Natural killer cell (primary cell): ENCODE measurements around the gene SLC32A1. TPM values are rescaled to one million over a fixed set of nuclear protein-coding genes. Genes with fewer than 3 reads are reported as not detected.

ENCODE experiments used
- ATAC-seq, 3 donors: fragments of 150-1000 bp in 2 of 3; fragments of 200-7000 bp in 1 of 3; cut with Tn5 transposase; 1 replicate in 1 of 3; 2 replicates in 2 of 3; pipeline ENCODE4 v1.10.0; 2021; ENCODE audit warnings: mild to moderate bottlenecking in 2 of 3, moderate library complexity in 2 of 3
- DNase-seq, 2 donors: peaks; one replicate each; pipeline versions ENCODE4 v3.0.0 to v3.0.0-alpha.2; 2013 to 2021; ENCODE audit warnings: mixed read lengths in 1 of 2
- H3K27ac ChIP-seq: one replicate; pipeline ENCODE4 v1.5.1; 2013; ENCODE audit warnings: mild to moderate bottlenecking, low read length
- H3K27me3 ChIP-seq: one replicate; pipeline ENCODE4 v1.6.1; 2013; ENCODE audit warnings: low read length; ENCODE audit not compliant: control insufficient read depth, insufficient read depth
- H3K36me3 ChIP-seq: one replicate; pipeline ENCODE4 v1.6.1; 2013; ENCODE audit warnings: low read length; ENCODE audit not compliant: control insufficient read depth, insufficient read depth
- H3K4me1 ChIP-seq: one replicate; pipeline ENCODE4 v1.6.1; 2013; ENCODE audit warnings: low read length; ENCODE audit not compliant: control insufficient read depth, insufficient read depth
- H3K4me3 ChIP-seq: one replicate; pipeline ENCODE4 v1.5.1; 2013; ENCODE audit warnings: low read length
- H3K9me3 ChIP-seq: one replicate; pipeline ENCODE4 v1.6.1; 2013; ENCODE audit warnings: low read length; ENCODE audit not compliant: control insufficient read depth, insufficient read depth
- H3K27ac Mint-ChIP-seq, 2 donors: one replicate each; pipeline ENCODE4 v1.8.0; 2022; ENCODE audit warnings: mild to moderate bottlenecking in 2 of 2, mixed read lengths in 2 of 2, moderate library complexity in 1 of 2
- H3K27me3 Mint-ChIP-seq, 2 donors: one replicate each; pipeline ENCODE4 v1.8.0; 2022; ENCODE audit warnings: low read depth in 2 of 2, mixed read lengths in 2 of 2
- H3K36me3 Mint-ChIP-seq: one replicate; pipeline ENCODE4 v1.8.0; 2022; ENCODE audit warnings: mixed read lengths
- H3K4me1 Mint-ChIP-seq, 2 donors: one replicate each; pipeline ENCODE4 v1.8.0; 2022; ENCODE audit warnings: mixed read lengths in 2 of 2
- H3K4me3 Mint-ChIP-seq: one replicate; pipeline ENCODE4 v1.8.0; 2022; ENCODE audit warnings: mild to moderate bottlenecking, moderate library complexity, mixed read lengths
- H3K9me3 Mint-ChIP-seq, 2 donors: one replicate each; pipeline ENCODE4 v1.8.0; 2022; ENCODE audit warnings: mixed read lengths in 2 of 2
- WGBS: methylation state at CpG from one replicate; pipeline ENCODE4 v1.1.7; 2013; ENCODE audit warnings: missing lambda C conversion rate; ENCODE audit not compliant: insufficient coverage; 5-methylcytosine and 5-hydroxymethylcytosine counted together
- intact Hi-C: fragments of 100-400 bp; cut with micrococcal nuclease; formaldehyde crosslinking; loops from one replicate; pipeline ENCODE4 v1.14.2; 2022
- total RNA-seq, 4 donors: library from RNA; stranded (reverse); fragments of 120-200 nt in 1 of 4; gene quantifications; one replicate each; pipeline versions ENCODE4 v1.2.3 to v1.2.4, GENCODE V29; 2013 to 2022
- TF ChIP-seq, protein P1 (sequence below): fragments of 200-600 bp; IDR thresholded peaks from one replicate; pipeline ENCODE4 v1.8.0; 2022; ENCODE audit warnings: antibody characterized with exemption

Gene SLC32A1
- total RNA-seq, 3 donors from 2014 or later (not counting 1 experiment from before 2014, with no cell fraction given), result not detected

GRCh38 chr20:38706509-38706908, 17.8 kb upstream of the SLC32A1 start:
- WGBS, result 34% methylated on average over 7 of the region's 7 CpGs
- Mint-ChIP-seq H3K27ac (no peak overlapping the region), H3K4me1 (no peaks in the 10 kb centered on the region), H3K27me3 (peaks cover 11 to 20% of the 10 kb centered on the region in 2 donors), H3K4me3 (no peak overlapping the region), H3K36me3 (no peaks in the 10 kb centered on the region), H3K9me3 (no peaks in the 10 kb centered on the region)
- ATAC-seq, result no peak
- DNase-seq, result no peak
- Histone ChIP-seq H3K4me3 (no peak overlapping the region), H3K27ac (no peak overlapping the region), H3K4me1 (no peaks in the 10 kb centered on the region), H3K27me3 (peaks cover 12% of the 10 kb centered on the region), H3K9me3 (no peaks in the 10 kb centered on the region), H3K36me3 (no peaks in the 10 kb centered on the region)
- intact Hi-C loops, result no loop called here
- TF ChIP-seq, protein P1, sequence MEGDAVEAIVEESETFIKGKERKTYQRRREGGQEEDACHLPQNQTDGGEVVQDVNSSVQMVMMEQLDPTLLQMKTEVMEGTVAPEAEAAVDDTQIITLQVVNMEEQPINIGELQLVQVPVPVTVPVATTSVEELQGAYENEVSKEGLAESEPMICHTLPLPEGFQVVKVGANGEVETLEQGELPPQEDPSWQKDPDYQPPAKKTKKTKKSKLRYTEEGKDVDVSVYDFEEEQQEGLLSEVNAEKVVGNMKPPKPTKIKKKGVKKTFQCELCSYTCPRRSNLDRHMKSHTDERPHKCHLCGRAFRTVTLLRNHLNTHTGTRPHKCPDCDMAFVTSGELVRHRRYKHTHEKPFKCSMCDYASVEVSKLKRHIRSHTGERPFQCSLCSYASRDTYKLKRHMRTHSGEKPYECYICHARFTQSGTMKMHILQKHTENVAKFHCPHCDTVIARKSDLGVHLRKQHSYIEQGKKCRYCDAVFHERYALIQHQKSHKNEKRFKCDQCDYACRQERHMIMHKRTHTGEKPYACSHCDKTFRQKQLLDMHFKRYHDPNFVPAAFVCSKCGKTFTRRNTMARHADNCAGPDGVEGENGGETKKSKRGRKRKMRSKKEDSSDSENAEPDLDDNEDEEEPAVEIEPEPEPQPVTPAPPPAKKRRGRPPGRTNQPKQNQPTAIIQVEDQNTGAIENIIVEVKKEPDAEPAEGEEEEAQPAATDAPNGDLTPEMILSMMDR, result no peak

GRCh38 chr20:38714308-38714707, 10.0 kb upstream of the SLC32A1 start:
- Histone ChIP-seq H3K27me3 (peaks cover 4% of the 10 kb centered on the region), H3K4me1 (no peaks in the 10 kb centered on the region), H3K36me3 (no peaks in the 10 kb centered on the region), H3K9me3 (no peaks in the 10 kb centered on the region), H3K27ac (no peak overlapping the region), H3K4me3 (no peak overlapping the region)
- 29% methylated on average over 6 of the region's 6 CpGs for WGBS
- TF ChIP-seq, protein P1, result no peak
- Mint-ChIP-seq H3K4me1 (no peaks in the 10 kb centered on the region), H3K27ac (no peak overlapping the region), H3K27me3 (peaks cover 33 to 43% of the 10 kb centered on the region in 2 donors), H3K4me3 (no peak overlapping the region), H3K9me3 (no peaks in the 10 kb centered on the region), H3K36me3 (no peaks in the 10 kb centered on the region)
- ATAC-seq, result no peak
- no peak for DNase-seq
- intact Hi-C loops, result no loop called here

DNA sequence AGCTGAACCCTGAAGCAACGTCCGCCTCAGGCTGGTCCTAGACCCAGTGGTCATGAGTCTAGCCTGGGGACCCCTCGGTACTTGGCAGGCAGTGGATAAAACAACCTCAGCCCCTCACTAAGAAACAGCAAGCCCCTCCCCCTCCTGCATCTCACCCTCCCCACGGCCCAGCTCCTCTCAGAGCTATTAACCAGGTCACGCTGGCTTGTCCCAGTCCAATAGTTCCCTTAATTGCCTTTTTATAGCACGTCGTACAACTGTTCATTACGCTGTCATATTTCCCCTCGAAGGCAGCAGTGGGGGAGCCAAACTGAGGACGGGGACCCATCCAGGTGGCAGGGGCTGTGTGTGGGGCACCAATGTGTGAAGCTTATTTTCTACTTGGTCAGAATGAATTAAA, 8.6 kb upstream of the SLC32A1 start:
- Mint-ChIP-seq H3K4me1 (no peaks in the 10 kb centered on the region), H3K36me3 (no peaks in the 10 kb centered on the region), H3K9me3 (no peaks in the 10 kb centered on the region), H3K4me3 (no peak overlapping the region), H3K27me3 (peaks cover 38 to 50% of the 10 kb centered on the region in 2 donors), H3K27ac (no peak overlapping the region)
- H3K4me3 ChIP-seq, result no peak overlapping the region
- 43% methylated on average over 10 of the region's 10 CpGs for WGBS
- H3K9me3 ChIP-seq, result no peaks in the 10 kb centered on the region
- no peak for ATAC-seq
- no peaks in the 10 kb centered on the region for H3K4me1 ChIP-seq
- H3K36me3 ChIP-seq, result no peaks in the 10 kb centered on the region
- H3K27ac ChIP-seq, result no peak overlapping the region
- TF ChIP-seq, protein P1, result no peak
- peaks cover 4% of the 10 kb centered on the region for H3K27me3 ChIP-seq
- no peak for DNase-seq
- intact Hi-C loops, result no loop called here

- TF ChIP-seq, protein P1, result no peak
- Histone ChIP-seq H3K4me1 (peaks cover 45% of the 10 kb centered on the region), H3K27me3 (peaks cover 55% of the 10 kb centered on the region), H3K9me3 (no peaks in the 10 kb centered on the region), H3K36me3 (no peaks in the 10 kb centered on the region), H3K27ac (no peak overlapping the region), H3K4me3 (no peak overlapping the region)
- Mint-ChIP-seq H3K36me3 (no peaks in the 10 kb centered on the region), H3K4me1 (peaks cover 23 to 25% of the 10 kb centered on the region in 2 donors), H3K4me3 (peak overlapping the region; percentile 14), H3K27ac (no peak overlapping the region), H3K9me3 (no peaks in the 10 kb centered on the region), H3K27me3 (peaks cover 75 to 82% of the 10 kb centered on the region in 2 donors)
- DNase-seq, result no peak
- 7% methylated on average over 6 of the region's 7 CpGs for WGBS
- ATAC-seq, result no peak
- intact Hi-C loops, result no loop called here
These were observed 1.6 kb upstream of the SLC32A1 start for GRCh38 chr20:38722683-38723016.
